Stimulated activated CD8-positive, alpha-beta memory T cell treated with anti-CD3 and anti-CD28 coated beads, Interleukin-12 subunit alpha, Interleukin-12 subunit beta, amount 100 ng/mL, for 24 hours (primary cell): ENCODE data around the gene NT5DC1.
"Not testable (repeated sequence)": the region's sequence is repeated elsewhere in the genome, so short reads cannot be mapped to it uniquely, and the experiment has no call there.

Experiments used
- DNase-seq: peaks from one replicate; pipeline ENCODE4 v3.0.0-alpha.2; 2020; ENCODE audit errors: extremely low read depth

Gene NT5DC1

DNA sequence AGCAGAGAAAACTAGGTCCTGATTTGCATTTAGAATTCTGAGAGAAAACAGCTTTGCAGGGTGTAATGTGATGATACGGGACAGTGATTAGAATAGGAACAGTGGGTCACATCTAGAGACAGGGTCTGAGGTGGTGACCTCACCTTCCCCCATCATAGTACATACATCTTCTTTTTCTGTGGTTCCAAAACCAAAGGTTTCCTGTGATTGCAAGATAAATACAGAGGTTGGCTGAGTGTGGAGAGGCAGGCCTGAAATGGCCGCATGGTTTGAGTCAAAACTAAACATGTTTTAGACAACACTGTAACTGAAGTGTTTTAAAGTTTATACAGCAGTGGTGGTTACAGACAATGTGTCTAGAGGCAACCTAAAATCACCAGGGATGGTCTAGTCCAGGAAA is 10.4 kb upstream of the NT5DC1 start:
- no peak for DNase-seq

- DNase-seq: no peak
These were observed 6.6 kb upstream of the NT5DC1 start for GRCh38 chr6:116094041-116094440.

DNA sequence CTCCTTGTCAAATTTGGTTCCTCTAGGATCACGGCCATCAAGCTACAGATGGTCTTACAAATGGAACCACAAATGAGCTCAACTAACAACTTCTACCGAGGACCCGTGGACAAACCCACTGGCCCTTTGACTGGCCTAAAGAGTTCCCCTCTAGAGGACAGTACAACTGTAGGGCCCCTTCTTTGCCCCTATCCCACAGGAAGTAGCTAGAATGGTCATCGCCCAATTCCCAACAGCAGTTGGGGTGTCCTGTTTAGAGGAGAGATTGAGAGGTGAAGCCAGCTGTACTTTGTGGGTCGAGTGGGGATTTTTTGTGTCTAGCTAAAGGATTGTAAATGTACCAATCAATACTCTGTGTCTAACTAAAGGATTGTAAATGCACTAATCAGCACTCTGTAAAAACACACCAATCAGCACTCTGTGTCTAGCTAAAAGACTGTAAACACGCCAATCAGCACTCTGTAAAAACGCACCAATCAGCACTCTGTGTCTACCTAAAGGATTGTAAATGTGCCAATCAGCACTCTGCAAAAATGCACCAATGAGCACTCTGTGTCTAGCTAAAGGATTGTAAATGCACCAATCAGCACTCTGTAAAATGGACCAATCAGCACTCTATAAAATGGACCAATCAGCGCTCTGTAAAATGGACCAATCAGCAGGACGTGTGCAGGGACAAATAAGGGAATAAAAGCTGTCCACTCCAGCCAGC is 4.4 kb upstream of the NT5DC1 start:
- DNase-seq: not testable (repeated sequence)

DNA sequence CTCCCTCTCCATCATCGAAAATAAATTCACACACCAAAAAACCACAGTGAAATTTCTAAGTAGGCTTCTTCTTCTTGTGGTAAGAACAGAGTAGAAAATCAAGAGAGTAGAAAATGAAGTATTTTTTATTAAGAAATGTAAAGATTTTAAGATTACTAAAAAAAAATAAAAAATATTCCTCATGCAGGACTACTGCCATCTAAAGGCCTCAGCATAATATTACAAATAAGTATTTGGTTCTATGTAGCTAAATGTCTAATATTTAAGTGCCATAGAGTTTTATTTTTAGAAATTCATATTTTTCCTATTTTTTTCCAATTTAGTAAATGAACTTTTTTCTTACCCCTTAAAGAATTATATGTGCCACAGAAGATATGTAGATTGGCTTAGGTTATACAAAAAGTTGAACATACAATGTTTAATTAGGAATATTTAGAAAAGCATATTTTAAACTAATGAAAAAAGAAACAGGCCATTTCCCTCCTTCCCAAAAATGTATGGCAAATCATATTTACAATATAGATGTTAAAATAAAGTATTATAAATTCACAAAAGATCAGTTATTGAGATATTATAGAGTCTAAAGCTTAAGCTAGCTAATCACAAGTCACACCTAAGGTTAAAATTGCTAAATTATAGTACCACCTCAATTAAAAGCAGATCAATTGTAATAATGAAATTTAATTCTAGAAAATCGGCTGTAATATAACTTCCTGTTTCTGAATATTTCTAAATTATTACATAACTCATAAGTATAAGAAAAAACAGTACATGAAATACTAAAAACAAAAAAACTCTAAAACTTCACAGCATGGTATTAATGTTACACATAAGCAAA is 3.5 kb upstream of the NT5DC1 start:
- no peak for DNase-seq

GRCh38 chr6:116099036-116099435 is 1.6 kb upstream of the NT5DC1 start:
- DNase-seq: no peak

DNA sequence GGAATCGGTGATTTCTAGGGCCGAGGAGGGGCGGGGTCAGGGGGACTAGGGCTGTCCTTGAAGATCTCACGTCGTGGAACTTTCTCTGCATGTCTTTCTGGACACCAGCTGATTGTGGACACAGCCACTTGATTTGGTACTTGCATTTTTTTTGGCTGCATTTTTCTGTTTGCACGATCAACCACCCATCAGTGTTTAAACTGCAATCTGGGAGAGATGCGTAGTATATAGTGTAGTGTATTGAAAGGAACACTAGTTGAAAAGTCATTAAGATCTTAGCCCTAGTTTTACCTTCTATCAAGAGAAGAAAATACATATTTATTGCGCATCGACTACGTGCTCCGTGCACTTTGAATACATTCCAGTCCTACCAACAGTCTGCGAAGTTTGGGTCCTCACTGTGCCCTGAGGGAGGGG is 657 bp downstream of the NT5DC1 start:
- no peak for DNase-seq

DNA sequence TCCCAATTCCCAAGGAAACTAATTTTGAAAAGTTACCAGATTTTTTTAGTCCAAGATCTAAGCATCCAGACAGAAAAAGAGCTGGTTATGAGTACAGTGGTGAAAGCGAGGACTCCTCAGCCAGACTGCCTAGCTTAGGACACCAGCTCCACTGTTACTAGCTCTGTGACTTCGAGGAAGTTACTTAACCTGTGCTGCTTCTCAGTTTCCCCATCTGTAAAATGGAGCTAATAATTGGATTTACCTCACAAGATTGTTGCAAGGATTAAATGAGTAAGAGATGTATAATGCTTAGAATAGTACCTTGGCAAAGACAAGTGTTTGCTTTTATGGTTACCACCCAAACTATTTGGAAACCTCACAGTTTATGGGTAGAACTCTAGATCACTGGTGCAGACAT is 1.1 kb downstream of the NT5DC1 start:
- DNase-seq: no peak

GRCh38 chr6:116102873-116103272 is 2.2 kb downstream of the NT5DC1 start:
- DNase-seq: no peak

DNA sequence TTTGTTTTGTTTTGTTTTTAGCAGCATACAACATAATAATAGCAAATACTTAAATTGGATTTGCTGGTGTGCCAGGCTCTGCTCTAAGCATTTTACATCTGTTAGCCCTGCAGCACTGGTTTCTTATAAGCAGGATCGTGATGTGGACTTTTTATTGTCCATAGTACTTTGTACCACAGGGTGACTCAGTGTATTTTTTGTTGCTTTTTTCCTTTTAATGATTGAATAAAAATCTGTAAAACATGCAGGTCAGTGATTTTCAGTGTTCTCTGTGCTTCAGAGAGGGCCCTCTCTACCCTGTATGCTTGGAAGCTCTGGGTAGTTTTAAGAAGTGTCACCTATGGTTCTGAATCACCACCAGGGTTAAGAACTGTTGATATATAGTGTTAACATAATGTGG is 4.0 kb downstream of the NT5DC1 start:
- DNase-seq: no peak

DNA sequence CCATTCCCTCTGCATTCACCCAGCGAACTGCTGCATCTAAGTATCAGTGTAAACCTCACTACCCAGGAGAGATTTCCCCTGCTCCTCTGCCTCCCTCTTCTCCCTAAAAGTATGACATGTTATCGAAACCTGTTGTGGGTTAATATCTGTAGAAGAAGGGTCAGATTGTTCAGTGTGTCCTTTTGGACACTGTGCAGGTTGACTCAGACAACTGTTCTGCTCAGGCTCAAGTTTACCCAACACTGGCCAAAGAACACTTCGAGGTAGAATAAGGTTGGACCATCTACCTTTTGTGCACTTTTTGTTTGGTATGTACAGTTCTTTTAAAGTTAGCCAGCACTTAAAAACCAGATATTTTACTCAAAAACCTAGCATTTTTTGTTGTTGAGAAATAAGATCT is 4.6 kb downstream of the NT5DC1 start:
- DNase-seq: no peak

- no peak for DNase-seq
These were observed 5.5 kb downstream of the NT5DC1 start for GRCh38 chr6:116106146-116106545.

DNA sequence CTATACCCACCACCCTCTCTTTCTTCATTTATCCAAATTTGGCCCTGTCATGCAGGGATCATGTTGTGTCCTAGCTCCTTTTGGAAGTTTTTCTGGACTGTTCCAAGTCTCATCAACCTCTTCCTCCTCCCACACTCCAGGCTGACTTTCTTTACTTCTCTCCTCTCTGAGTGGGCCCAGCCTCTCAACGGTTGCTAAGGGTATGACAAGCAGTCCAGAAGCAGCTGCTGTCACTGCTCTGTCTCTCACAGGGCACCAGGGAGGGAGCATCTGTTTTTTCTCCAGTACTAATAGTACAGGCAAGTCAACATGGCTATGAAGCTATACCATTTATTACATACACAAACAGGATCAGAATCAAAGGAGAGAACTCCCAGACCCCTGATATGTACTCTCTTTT is 8.2 kb downstream of the NT5DC1 start:
- DNase-seq: no peak

GRCh38 chr6:116111552-116112528 is 11.2 kb downstream of the NT5DC1 start:
- DNase-seq: no peak

DNA sequence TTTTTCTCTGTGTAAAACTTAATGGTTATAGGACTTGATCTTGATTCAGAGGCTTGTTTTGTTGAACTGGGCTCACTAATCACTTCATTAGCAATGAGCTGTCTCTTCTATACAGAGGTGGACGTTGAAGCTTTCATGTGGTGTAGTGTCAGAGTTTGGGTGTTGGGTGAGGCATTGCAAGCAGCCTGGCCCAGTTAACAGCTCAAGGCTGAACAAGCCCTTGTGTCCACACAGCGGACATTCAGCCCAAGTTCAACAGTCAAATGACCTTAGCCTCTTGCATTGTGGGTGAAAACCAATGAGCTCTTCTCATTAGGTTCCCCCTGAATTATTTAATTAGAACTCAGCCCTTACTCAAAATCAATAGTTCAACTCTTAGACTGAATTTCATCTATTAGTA is 12.7 kb downstream of the NT5DC1 start:
- DNase-seq: no peak

DNA sequence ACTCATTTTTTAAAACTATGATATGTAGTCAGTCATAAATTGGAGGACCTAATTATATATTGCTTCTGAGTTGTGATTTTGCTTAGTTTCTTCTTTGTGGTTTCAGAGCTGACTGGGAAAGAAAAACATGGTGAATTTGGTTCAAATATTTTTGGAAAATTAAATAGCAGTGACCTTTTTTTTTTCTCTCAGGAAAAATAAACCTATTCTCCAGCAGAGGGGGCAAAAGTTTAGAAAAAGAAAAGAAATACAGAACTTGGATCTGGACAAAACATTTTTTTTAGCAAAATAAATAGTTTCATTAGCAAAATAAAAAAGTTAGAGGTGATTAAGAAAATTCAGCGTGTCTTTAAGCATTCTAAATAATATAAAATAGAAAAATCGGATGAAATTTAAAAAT is 15.1 kb downstream of the NT5DC1 start:
- no peak for DNase-seq

GRCh38 chr6:116118608-116119007 is 18.0 kb downstream of the NT5DC1 start:
- DNase-seq: no peak

- no peak for DNase-seq
These were observed 19.8 kb downstream of the NT5DC1 start for GRCh38 chr6:116120430-116120829.

DNA sequence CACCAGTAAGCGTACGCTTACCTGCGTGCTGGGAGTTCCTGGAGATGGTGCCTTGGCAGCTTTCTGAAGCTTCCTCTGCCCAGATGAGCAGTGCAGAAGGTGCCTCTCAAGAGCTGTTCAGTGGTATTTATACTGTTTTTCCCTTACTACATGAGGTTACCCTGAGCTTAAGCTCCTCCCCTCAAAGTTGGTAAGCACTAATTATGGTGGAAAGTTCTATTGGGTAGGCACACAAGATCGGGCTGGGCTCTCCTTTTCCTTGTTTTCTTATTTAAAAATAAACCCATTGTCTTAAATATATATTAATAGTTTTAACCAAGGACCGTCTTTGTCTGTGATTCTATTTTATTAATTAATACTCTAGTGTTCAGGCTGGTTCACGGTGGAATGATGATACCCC is 25.4 kb downstream of the NT5DC1 start, which contains the start of gene COL10A1:
Gene COL10A1, minus strand, starts transcription at position 101 of the 400 bp plus-strand sequence. CDS start 640 bp downstream, outside the sequence.
- no peak for DNase-seq

DNA sequence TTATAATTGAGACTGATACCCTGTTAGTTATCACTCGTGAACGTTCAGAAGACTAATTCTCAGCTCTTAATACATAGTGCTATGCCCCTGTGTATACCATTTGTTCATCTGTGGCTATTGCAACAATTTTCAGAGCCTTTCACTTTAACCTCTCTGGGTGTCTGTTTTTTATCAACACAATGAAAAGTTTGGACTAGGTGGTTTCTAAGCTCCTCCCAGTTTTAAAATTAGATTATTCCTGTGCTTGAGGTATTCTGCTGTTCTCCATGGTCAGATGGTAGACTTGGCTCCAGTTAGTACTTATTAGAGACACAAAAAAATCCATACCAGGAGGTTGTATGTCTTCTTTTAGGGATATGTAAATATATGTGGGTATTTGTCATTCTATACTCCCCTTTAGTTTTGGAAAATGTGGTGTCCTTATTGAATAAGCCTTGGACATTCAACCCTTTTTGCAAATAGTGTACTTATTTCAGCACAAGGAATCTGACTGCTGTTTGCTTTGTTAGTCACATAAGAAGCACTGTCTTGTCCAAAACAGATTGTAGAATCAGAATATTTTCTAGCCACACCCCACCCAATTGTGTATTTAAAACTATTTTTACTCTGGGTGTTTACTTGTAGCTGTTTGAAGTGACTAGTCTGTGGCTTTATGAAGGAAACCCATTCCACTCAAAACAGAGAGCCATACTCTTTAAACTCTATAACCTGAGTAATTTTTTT is 27.3 kb downstream of the NT5DC1 start:
- no peak for DNase-seq

DNA sequence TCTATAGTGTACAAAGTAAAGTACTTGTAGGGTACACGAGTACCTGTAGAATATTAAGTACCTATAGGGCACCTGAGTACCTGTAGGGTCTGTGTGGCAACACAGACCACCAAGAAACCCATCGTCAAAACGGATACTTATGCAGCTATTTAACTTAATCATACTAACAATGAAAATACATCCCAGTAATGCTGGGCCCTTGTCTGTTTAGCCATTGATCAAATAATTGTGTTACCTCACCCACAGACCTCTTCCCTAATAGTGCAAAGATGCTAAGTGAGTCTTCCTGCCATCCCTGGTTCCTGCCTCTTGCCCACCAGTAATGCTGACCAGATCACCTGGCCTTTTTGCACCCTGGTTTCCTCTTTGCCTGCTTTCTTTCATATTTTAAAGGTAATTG is 32.8 kb downstream of the NT5DC1 start:
- DNase-seq: no peak

DNA sequence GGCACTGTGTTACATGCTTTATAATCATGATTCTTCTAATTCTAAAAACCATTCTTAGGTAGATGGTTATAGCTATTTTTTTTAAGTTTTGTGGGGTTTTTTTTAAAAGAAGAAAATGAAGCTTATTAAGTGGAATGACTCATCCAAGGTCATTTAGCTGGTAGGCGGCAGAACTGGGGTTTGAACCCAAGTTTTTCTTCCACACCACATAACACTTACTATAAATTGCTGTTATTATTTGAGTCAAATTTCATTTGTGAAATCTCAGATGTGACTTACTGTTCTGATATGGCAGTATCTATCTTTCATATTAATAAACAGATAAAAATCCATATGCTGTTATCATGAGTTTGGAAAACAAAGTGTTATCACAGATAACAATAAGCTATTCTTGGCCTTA is 35.7 kb downstream of the NT5DC1 start:
- DNase-seq: no peak
